GOT3 (cell line): ENCODE data around the gene PICALM.
"Not testable (repeated sequence)": the region's sequence is repeated elsewhere in the genome, so short reads cannot be mapped to it uniquely, and the experiment has no call there.

ENCODE experiments used
- DNase-seq: peaks from one replicate; lab custom pipeline; 2025; ENCODE audit warnings: mixed read lengths; lab: John Stamatoyannopoulos, UW

Gene PICALM

DNA sequence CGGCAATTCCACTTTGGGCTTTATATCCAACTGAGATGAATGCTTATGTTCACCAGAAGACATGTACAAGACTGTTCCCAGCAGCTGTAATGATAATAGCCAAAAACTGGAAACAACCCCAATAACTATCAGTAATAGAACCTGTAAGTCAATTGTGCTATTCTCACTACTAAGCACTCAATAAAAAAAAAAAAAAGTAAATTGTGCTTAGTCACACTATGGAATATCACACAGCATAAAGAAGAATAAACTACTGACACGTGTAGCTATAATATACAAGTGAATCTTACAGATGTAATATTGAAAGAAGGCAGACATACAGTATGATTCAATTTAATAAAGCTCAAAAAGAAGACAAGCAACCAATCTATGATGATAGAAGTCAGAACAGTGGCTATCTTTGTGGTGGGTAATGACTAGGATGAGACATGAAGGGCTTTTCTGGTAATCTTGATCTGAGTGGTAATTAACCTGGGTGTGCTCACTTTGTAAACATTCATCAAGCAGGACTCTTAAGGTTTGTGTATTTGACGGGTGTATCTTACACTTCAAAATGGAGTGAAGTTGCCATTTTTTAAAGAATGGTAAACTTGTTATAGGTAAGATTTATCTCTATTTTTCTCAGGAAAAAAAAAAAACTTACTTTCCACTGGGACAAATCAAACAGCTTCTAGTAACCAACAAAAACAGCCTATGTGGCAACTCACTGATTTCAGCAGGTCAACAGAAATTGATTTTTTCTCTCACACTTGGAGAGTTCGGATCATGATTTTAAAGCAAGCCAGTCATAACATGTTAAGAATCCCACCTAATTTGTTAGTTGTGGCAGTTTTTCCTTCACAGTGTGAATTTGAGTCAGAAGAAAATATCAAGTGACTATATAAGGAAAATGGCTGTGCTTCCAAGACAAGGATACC lies 129.5 kb downstream of the PICALM start:
- no peak for DNase-seq

GRCh38 chr11:85937835-85938234 lies 131.0 kb downstream of the PICALM start:
- DNase-seq, result no peak

GRCh38 chr11:85935751-85936150 lies 133.1 kb downstream of the PICALM start:
- no peak for DNase-seq

DNA sequence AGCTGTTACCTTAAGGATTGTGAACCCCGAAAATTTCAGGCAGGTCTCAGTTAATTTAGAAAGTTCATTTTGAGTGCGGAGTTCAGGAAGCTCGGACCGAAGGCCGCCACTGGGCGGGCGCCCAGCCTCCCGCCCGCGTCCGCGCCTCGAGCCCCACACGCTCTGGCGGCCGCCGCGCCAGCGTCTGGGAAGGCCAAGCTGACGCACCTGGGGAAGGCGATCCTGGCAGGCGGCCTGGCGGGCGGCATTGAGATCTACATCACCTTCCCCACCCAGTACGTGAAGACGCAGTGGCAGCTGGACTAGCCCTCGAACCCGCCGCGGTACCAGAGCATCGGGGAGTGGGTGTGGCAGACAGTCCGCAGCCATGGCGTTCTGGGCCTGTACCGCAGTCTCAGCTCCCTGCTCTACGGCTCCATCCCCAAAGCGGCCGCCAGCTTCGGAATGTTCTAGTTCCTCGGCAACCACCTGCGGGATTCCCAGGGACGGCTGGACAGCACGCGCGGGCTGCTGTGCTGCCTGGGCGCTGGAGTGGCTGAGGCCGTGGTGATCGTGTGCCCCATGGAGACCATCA lies 134.2 kb downstream of the PICALM start:
- DNase-seq, result no peak

- DNase-seq, result no peak
These were observed 138.0 kb downstream of the PICALM start for GRCh38 chr11:85930879-85931366.

- not testable (repeated sequence) for DNase-seq
These were observed 142.2 kb downstream of the PICALM start for GRCh38 chr11:85926653-85927214.

- DNase-seq, result no peak
These were observed 145.4 kb downstream of the PICALM start for GRCh38 chr11:85923455-85923854.

- DNase-seq, result no peak
These were observed 146.5 kb downstream of the PICALM start for GRCh38 chr11:85922367-85922766.

GRCh38 chr11:85918910-85919794 lies 149.7 kb downstream of the PICALM start:
- DNase-seq, result no peak

DNA sequence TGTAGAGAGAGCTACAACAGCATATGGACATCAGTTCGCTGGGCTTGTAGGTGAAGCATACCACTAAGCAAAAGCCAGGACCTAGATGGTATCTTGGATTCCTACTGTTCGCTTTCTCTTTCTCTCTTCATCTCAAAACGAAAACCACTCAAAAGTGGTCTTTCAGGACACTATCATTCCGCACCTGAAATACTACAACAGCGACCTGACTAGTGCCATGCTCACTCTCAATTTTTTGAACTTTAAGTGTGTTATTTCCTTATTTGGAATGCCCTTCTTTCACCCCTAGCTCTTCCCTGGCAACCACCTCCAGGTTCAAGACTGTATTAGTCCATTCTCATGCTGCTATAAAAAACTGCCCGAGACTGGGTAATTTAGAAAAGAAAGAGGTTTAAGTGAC lies 154.5 kb downstream of the PICALM start:
- DNase-seq, result no peak

- DNase-seq, result no peak
These were observed 155.4 kb downstream of the PICALM start for GRCh38 chr11:85913513-85913912.

- DNase-seq, result no peak
These were observed 156.5 kb downstream of the PICALM start for GRCh38 chr11:85912414-85912813.
